Measurements from ENCODE around the gene IZUMO4.
A peak's percentile ranks its signal among the peaks of the same experiment; 100 is the strongest.

The IZUMO4 gene

GRCh38 chr19:2103045-2103707 lies 6.5 kb downstream of the IZUMO4 start:
- no peak for DNase-seq (ENCODE audit: insufficient read length, low spot score)
- TF ChIP-seq CTCF (IDR thresholded peaks at IDR 0.05; ENCODE audit: insufficient read depth, missing control alignments): no peak
- FAIRE-seq: no peak

DNA sequence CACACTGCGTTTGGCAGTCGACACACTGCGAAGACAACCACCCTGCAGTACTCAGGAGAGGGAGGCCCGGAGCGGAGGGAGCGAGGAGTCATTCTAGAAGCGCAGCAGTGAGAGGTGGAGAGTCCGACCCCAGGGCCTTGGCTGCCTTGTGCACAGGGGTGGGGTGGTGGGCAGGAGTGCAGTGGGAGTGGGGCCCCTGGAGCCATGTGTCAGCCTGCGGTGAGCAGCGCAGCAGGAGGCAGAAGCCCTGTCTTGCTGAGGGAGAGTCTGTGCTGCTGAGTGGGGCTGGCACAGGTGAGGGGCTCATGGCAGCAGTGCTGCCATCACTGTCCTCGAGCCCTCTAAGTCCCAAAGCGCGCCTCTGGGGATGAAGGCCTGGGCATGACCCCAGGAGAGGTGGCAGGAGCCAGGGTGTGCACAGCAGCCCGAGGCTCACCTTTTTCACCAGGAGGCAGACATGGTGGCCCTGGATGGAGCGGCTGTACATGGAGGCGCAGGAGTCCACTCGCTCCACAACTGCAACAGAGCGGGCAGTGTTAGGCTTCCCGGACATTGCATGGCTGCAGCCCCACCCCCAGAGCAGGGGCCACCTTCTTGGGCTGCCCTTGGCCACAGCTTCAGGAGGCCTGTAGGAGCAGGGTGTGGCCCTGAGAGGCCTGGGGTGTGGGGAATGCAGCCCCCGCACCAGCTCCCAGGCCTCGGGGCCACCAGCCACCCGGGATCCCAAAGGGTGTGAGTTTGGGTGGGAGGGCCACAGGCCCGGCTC lies 11.7 kb downstream of the IZUMO4 start:
- no peak for DNase-seq (ENCODE audit: insufficient read length, low spot score)
- FAIRE-seq: no peak
- TF ChIP-seq CTCF (IDR thresholded peaks at IDR 0.05; ENCODE audit: insufficient read depth, missing control alignments): no peak

GRCh38 chr19:2109046-2109864 lies 12.5 kb downstream of the IZUMO4 start:
- FAIRE-seq (no peak), DNase-seq (ENCODE audit: insufficient read length, low spot score) (no peak)
- no peak for TF ChIP-seq CTCF (IDR thresholded peaks at IDR 0.05; ENCODE audit: insufficient read depth, missing control alignments)

DNA sequence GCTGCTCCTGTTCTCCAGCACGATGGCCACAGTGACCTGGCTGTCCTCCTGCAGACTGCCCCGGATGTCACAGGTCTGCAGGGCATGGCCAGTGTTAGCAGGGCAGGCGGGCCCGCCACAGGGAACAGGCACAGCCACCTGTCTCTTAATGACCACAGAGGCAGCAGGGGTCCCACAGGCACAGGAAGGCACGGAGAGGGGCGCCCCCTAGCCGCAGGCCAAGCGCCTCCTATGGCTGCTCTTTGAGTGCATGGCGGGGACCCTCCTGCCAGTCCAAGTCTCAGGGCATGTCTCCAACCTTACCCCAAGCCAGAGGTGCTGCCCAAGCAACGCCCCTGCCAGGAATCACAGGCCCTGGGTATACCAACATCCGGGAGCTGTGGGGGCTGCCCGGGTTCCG lies 14.1 kb downstream of the IZUMO4 start:
- no peak for DNase-seq (ENCODE audit: insufficient read length, low spot score)
- TF ChIP-seq CTCF (IDR thresholded peaks at IDR 0.05; ENCODE audit: insufficient read depth, missing control alignments): peak; percentile 9
- no peak for FAIRE-seq

GRCh38 chr19:2111425-2111824 lies 14.7 kb downstream of the IZUMO4 start:
- no peak for TF ChIP-seq CTCF (IDR thresholded peaks at IDR 0.05; ENCODE audit: insufficient read depth, missing control alignments)
- no peak for FAIRE-seq

GRCh38 chr19:2111886-2112285 lies 15.2 kb downstream of the IZUMO4 start:
- no peak for TF ChIP-seq CTCF (IDR thresholded peaks at IDR 0.05; ENCODE audit: insufficient read depth, missing control alignments)
- FAIRE-seq (no peak), DNase-seq (ENCODE audit: insufficient read length, low spot score) (no peak)

More at GRCh38 chr19:2111425-2111824, 14.7 kb downstream of the IZUMO4 start:
- DNase-seq (ENCODE audit: insufficient read length, low spot score): no peak
